Ovary (tissue), 9 donors: Measurements from ENCODE around the gene CPVL. TPM values are rescaled to one million over a fixed set of nuclear protein-coding genes. Genes with fewer than 3 reads are reported as not detected.

Experiments used
- DNase-seq, 5 donors: peaks; one replicate each; pipeline ENCODE4 v3.0.0-alpha.2; 2019 to 2020
- H3K27ac ChIP-seq, 2 donors: fragments of 200-600 bp; one replicate each; pipeline versions ENCODE4 v1.5.1 to v1.8.0; 2019 to 2022
- H3K27me3 ChIP-seq: fragments of 200-600 bp; one replicate; pipeline ENCODE4 v1.8.0; 2022
- H3K36me3 ChIP-seq: fragments of 200-600 bp; sonication (generic); one replicate; pipeline ENCODE4 v1.5.1; 2019
- H3K4me1 ChIP-seq: one replicate; pipeline ENCODE4 v1.8.1; 2013; ENCODE audit warnings: mild to moderate bottlenecking, moderate library complexity; ENCODE audit not compliant: insufficient read depth
- H3K4me3 ChIP-seq: fragments of 200-600 bp; sonication (generic); one replicate; pipeline ENCODE4 v1.5.1; 2017
- H3K9me3 ChIP-seq, 2 donors: fragments of 200-600 bp in 1 of 2; sonication (generic) in 1 of 2; one replicate each; pipeline versions ENCODE4 v1.5.1 to v1.8.1; 2013 to 2019; ENCODE audit warnings: mild to moderate bottlenecking in 1 of 2, moderate library complexity in 1 of 2
- EP300 ChIP-seq: sonication (generic); formaldehyde crosslinking; IDR thresholded peaks from one replicate; pipeline ENCODE4 v1.6.1; 2017; ENCODE audit warnings: antibody characterized with exemption
- POLR2A ChIP-seq: fragments of 450-650 bp; IDR thresholded peaks from one replicate; pipeline ENCODE4 v1.6.1; 2017; ENCODE audit warnings: antibody characterized with exemption, mild to moderate bottlenecking, moderate library complexity
- WGBS, 3 donors: extraction: QIAGEN DNeasy Blood & Tissue Kit in 1 of 3; methylation state at CpG; one replicate each; pipeline versions ENCODE4 v1.1.5 to v1.1.7; 2013 to 2017; 5-methylcytosine and 5-hydroxymethylcytosine counted together
- intact Hi-C, 4 donors: fragments of 100-400 bp; cut with DNase I; formaldehyde crosslinking; loops; one replicate each; pipeline versions ENCODE4 v1.11.0 to v1.15.1; 2022 to 2023
- polyA plus RNA-seq, 2 donors: library from polyadenylated mRNA; stranded (reverse); fragments of 200-250 nt in 1 of 2; fragments of 350-450 nt in 1 of 2; fragmentation: Illumina TruSeq in 1 of 2; extraction: RNeasy Lipid Tissue Mini Kit (QIAGEN cat#74804) in 1 of 2; gene quantifications; one replicate each; pipeline ENCODE4 v1.2.3, GENCODE V29; 2013 to 2014
- total RNA-seq, 7 donors: library from RNA; depleted of rRNA in 2 of 7; stranded (reverse); fragments of >200 nt in 2 of 7; fragmentation: NEBNext Ultra II Directional in 3 of 7; extraction: Animal tissue kit (Norgen Biotek cat#: 25700) in 3 of 7; gene quantifications; one replicate each; pipeline versions ENCODE4 v1.1.0 to v1.2.4, GENCODE V29; 2016 to 2023
- TF ChIP-seq, protein P1 (sequence below), 3 donors: fragments of 450-650 bp in 2 of 3; fragments of 200-600 bp in 1 of 3; IDR thresholded peaks; one replicate each; pipeline versions ENCODE4 v1.5.1 to v1.8.0; 2016 to 2022; ENCODE audit warnings: antibody characterized with exemption in 3 of 3, mild to moderate bottlenecking in 1 of 3
- donor health status: DM: no; HTN: no; CAD: no; lungs with moderate emphysema.
- donor health status: DM: no; HTN: no; CAD: no.
- donor health status: Bipolar disorder and iron deficiency.
- donor health status: DM: yes; HTN: yes; CAD: no.
- donor health status: DM: no; HTN: no; CAD: no.
- donor health status: DM: yes; HTN: yes; CAD: no.

CPVL gene
- total and polyA plus RNA-seq, 9 donors = 10.6 to 88.9 (median 20.9) TPM

GRCh38 chr7:28958980-28959347 is 187.4 kb downstream of the CPVL start:
- WGBS, 3 donors = 55 to 66% (median 63%) methylated on average over 6 of the region's 6 CpGs
- DNase-seq = no peak
- H3K36me3 ChIP-seq = no peaks in the 10 kb centered on the region
- no peaks in the 10 kb centered on the region for H3K9me3 ChIP-seq
- intact Hi-C loops = loop anchor here in 2 of 4 donors (10.0 kb wide), 1 partner anchor 146 kb away; no protein-coding TSS in a partner anchor
- peaks cover 14% of the 10 kb centered on the region for H3K4me1 ChIP-seq
- H3K27ac ChIP-seq = peak overlapping the region in 1 of 2 donors; percentile 33
- H3K27me3 ChIP-seq = no peaks in the 10 kb centered on the region
- peak overlapping the region; percentile 48 for H3K4me3 ChIP-seq
- TF ChIP-seq POLR2A = no peak
- TF ChIP-seq, protein P1, sequence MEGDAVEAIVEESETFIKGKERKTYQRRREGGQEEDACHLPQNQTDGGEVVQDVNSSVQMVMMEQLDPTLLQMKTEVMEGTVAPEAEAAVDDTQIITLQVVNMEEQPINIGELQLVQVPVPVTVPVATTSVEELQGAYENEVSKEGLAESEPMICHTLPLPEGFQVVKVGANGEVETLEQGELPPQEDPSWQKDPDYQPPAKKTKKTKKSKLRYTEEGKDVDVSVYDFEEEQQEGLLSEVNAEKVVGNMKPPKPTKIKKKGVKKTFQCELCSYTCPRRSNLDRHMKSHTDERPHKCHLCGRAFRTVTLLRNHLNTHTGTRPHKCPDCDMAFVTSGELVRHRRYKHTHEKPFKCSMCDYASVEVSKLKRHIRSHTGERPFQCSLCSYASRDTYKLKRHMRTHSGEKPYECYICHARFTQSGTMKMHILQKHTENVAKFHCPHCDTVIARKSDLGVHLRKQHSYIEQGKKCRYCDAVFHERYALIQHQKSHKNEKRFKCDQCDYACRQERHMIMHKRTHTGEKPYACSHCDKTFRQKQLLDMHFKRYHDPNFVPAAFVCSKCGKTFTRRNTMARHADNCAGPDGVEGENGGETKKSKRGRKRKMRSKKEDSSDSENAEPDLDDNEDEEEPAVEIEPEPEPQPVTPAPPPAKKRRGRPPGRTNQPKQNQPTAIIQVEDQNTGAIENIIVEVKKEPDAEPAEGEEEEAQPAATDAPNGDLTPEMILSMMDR (IDR thresholded peaks at IDR 0.05) = no peak
- TF ChIP-seq EP300 = no peak

GRCh38 chr7:28958235-28958979 is 187.9 kb downstream of the CPVL start, which contains the start of gene TRIL:
TSS of gene TRIL (minus strand) at chr7:28958330. CDS start at chr7:28958046, 284 bp downstream.
- WGBS, 3 donors = 1 to 4% (median 4%) methylated on average over 64 to 66 of the region's 66 CpGs
- Histone ChIP-seq H3K4me3 (peak within 1 kb of the TSS; percentile 48), H3K27me3 (no peaks in the 10 kb centered on the region), H3K27ac (peak within 1 kb of the TSS; percentile 15 to 33), H3K9me3 (no peaks in the 10 kb centered on the region), H3K4me1 (peaks cover 14% of the 10 kb centered on the region), H3K36me3 (no peaks in the 10 kb centered on the region)
- peak; percentile 83 to 92 (median 87) for DNase-seq
- intact Hi-C loops = loop anchor here in 2 of 4 donors (10.0 kb wide), 1 partner anchor 146 kb away; no protein-coding TSS in a partner anchor
- TF ChIP-seq, protein P1 (IDR thresholded peaks at IDR 0.05) = no peak
- TF ChIP-seq POLR2A (no peak), EP300 (no peak)

DNA sequence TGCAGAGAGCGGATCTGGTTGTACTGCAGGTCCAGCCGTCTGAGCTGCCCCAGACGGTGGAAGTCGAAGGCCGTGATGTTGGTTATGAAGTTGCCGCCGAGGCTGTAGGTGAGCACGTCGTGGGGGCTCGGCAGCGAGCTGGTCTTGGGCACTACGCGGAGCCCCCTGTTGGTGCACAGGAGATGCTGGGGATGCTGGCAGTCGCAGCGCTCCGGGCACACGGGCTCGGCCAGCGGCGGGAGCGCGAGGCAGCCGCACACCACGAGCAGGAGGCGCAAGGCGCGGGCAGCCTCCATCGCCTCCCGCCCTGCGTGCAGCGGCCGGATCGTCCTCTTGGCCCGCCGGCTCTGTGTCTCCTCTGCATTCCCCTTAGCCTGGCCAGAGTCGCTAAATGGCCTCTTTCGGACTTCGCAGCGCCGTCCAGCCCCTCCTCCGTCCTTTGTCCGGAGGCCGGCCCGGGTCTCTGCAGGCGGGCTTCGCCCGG is 188.5 kb downstream of the CPVL start:
- peak overlapping the region; percentile 48 for H3K4me3 ChIP-seq
- peak overlapping the region in 1 of 2 donors; percentile 15 for H3K27ac ChIP-seq
- peaks cover 14% of the 10 kb centered on the region for H3K4me1 ChIP-seq
- TF ChIP-seq, protein P1 (IDR thresholded peaks at IDR 0.05) = no peak
- no peak for TF ChIP-seq EP300
- TF ChIP-seq POLR2A = no peak
- intact Hi-C loops = loop anchor here in 2 of 4 donors (10.0 kb wide), 1 partner anchor 147 kb away; no protein-coding TSS in a partner anchor
- DNase-seq = peak in 1 of 5 donors; percentile 29
- no peaks in the 10 kb centered on the region for H3K9me3 ChIP-seq
- H3K27me3 ChIP-seq = no peaks in the 10 kb centered on the region
- WGBS, 3 donors = 0 to 1% (median 0%) methylated on average over 28 to 47 of the region's 47 CpGs
- H3K36me3 ChIP-seq = no peaks in the 10 kb centered on the region

DNA sequence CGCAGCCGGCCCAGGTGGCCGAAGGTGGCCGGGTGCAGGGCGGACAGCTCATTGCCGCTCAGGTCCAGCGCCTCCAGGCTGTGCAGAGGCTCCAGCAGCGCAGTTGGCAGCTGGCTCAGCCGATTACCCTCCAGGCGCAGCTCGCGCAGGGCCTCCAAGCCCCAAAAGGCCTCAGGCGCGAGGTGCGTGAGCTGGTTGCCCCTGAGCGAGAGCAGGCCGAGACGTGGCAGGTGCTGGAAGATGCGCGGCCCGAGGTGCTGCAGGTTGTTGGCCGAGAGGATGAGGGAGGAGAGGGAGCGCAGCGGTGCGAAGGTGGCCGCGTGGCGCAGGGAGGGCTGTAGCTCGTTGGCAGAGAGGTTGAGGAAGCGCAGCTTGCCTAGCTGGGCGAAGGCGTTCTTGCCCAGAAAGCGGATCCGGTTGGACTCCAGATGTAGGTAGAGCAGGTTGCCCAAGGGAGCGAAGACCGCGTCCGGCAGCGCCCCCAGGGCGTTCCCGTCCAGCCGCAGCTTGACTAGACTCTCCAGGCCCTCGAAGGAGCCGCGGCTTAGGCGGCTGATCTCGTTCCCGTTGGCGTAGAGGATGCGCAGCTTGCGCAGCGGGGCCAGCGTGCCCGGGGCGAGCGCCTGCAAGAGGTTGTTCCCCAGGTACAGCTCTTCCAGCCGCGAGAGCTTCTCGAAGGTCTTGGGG is 189.1 kb downstream of the CPVL start:
- H3K27ac ChIP-seq = no peak overlapping the region
- H3K4me3 ChIP-seq = peak overlapping the region; percentile 48
- TF ChIP-seq EP300 (no peak), POLR2A (no peak)
- TF ChIP-seq, protein P1 (IDR thresholded peaks at IDR 0.05) = no peak
- intact Hi-C loops = loop anchor here in 2 of 4 donors (10.0 kb wide), 1 partner anchor 148 kb away; no protein-coding TSS in a partner anchor
- DNase-seq = peak; percentile 25 to 62 (median 36)
- no peaks in the 10 kb centered on the region for H3K9me3 ChIP-seq
- peaks cover 14% of the 10 kb centered on the region for H3K4me1 ChIP-seq
- H3K27me3 ChIP-seq = no peaks in the 10 kb centered on the region
- no peaks in the 10 kb centered on the region for H3K36me3 ChIP-seq
- WGBS, 3 donors = 2 to 4% (median 2%) methylated on average over 51 to 59 of the region's 59 CpGs
